ENCODE measurements around the gene SERP2. TPM values are rescaled to one million over a fixed set of nuclear protein-coding genes. Genes with fewer than 3 reads are reported as not detected.

The SERP2 gene
- total RNA-seq, 4 donors from 2014 or later = 0.76 to 3.7 (median 1.7) TPM

- intact Hi-C loops (cut with DNase I; ENCODE audit: low total_unique reads) = no loop called here
- DNase-seq (no peak), ATAC-seq (no peak)
- Histone ChIP-seq H3K4me1 (no peaks in the 10 kb centered on the region), H3K9me3 (no peaks in the 10 kb centered on the region), H3K36me3 (no peaks in the 10 kb centered on the region), H3K4me3 (no peak overlapping the region), H3K27me3 (no peaks in the 10 kb centered on the region), H3K27ac (no peak overlapping the region)
- TF ChIP-seq POLR2A (IDR thresholded peaks at IDR 0.05) (no peak), CTCF (IDR thresholded peaks at IDR 0.05 in 4 of 5, conservative IDR thresholded peaks at IDR 0.05 in 1 of 5) (no peak)
- in situ Hi-C loops (cut with MboI; ENCODE audit: low sequenced_read_pairs in 4 of 4) = no loop called here
Measured at GRCh38 chr13:44394658-44395057, 21.0 kb downstream of the SERP2 start.

- no peak for DNase-seq
- in situ Hi-C loops (cut with MboI; ENCODE audit: low sequenced_read_pairs in 4 of 4) = no loop called here
Measured at GRCh38 chr13:44395976-44396694, 22.5 kb downstream of the SERP2 start.

GRCh38 chr13:44396701-44397580 lies 23.3 kb downstream of the SERP2 start:
- H3K4me3 ChIP-seq = peak overlapping the region in 3 of 4 donors; percentile 13 to 37 (median 18)
- in situ Hi-C loops (cut with MboI; ENCODE audit: low sequenced_read_pairs in 4 of 4) = no loop called here
- DNase-seq (no peak), ATAC-seq (peak; percentile 27 to 50)
- TF ChIP-seq CTCF (IDR thresholded peaks at IDR 0.05 in 4 of 5, conservative IDR thresholded peaks at IDR 0.05 in 1 of 5) (no peak), POLR2A (IDR thresholded peaks at IDR 0.05) (no peak)
- no peaks in the 10 kb centered on the region for H3K9me3 ChIP-seq
- intact Hi-C loops (cut with DNase I; ENCODE audit: low total_unique reads) = no loop called here
- peak overlapping the region; percentile 15 to 59 (median 38) for H3K27ac ChIP-seq
- H3K36me3 ChIP-seq = no peaks in the 10 kb centered on the region
- no peaks in the 10 kb centered on the region for H3K4me1 ChIP-seq
- no peaks in the 10 kb centered on the region for H3K27me3 ChIP-seq

More at GRCh38 chr13:44395976-44396694, 22.5 kb downstream of the SERP2 start:
- Histone ChIP-seq H3K4me3 (no peak overlapping the region), H3K4me1 (no peaks in the 10 kb centered on the region), H3K36me3 (no peaks in the 10 kb centered on the region), H3K27ac (peak overlapping the region; percentile 7 to 59 (median 28)), H3K9me3 (no peaks in the 10 kb centered on the region), H3K27me3 (no peaks in the 10 kb centered on the region)
- peak in 1 of 2 donors; percentile 24 for ATAC-seq
- intact Hi-C loops (cut with DNase I; ENCODE audit: low total_unique reads) = no loop called here
- no peak for TF ChIP-seq POLR2A (IDR thresholded peaks at IDR 0.05)
- TF ChIP-seq CTCF (IDR thresholded peaks at IDR 0.05 in 4 of 5, conservative IDR thresholded peaks at IDR 0.05 in 1 of 5) = no peak

- intact Hi-C loops (cut with DNase I; ENCODE audit: low total_unique reads) = no loop called here
- no peak for ATAC-seq
- H3K4me3 ChIP-seq = no peak overlapping the region
Measured at GRCh38 chr13:44397766-44398223, 24.2 kb downstream of the SERP2 start.

More at GRCh38 chr13:44397766-44398223, 24.2 kb downstream of the SERP2 start:
- H3K4me1 ChIP-seq = no peaks in the 10 kb centered on the region
- H3K27me3 ChIP-seq = no peaks in the 10 kb centered on the region
- no peaks in the 10 kb centered on the region for H3K36me3 ChIP-seq
- in situ Hi-C loops (cut with MboI; ENCODE audit: low sequenced_read_pairs in 4 of 4) = no loop called here
- peak overlapping the region in 3 of 4 donors; percentile 15 to 59 (median 35) for H3K27ac ChIP-seq
- DNase-seq = no peak
- TF ChIP-seq POLR2A (IDR thresholded peaks at IDR 0.05) = no peak
- TF ChIP-seq CTCF (IDR thresholded peaks at IDR 0.05 in 4 of 5, conservative IDR thresholded peaks at IDR 0.05 in 1 of 5) = no peak
- no peaks in the 10 kb centered on the region for H3K9me3 ChIP-seq

Data from gastrocnemius medialis (tissue), 4 donors.